Astrocyte (in vitro differentiated cells and primary cell): ENCODE results near the gene NAALADL2.

Source experiments
- CTCF ChIP-seq: IDR thresholded peaks from 2 replicates; pipeline ENCODE4 v1.5.1; 2011; ENCODE audit warnings: low read depth, mild to moderate bottlenecking, inconsistent platforms, low read length, moderate library complexity; ENCODE audit not compliant: insufficient read depth
- EZH2 ChIP-seq: IDR thresholded peaks from 2 replicates; pipeline ENCODE4 v1.6.1; 2012; ENCODE audit warnings: mild to moderate bottlenecking, low read length, inconsistent platforms; ENCODE audit not compliant: insufficient read depth

GRCh38 chr3:175655351-175655750 lies 796.2 kb downstream of the NAALADL2 start:
- TF ChIP-seq CTCF (no peak), EZH2 (no peak)
